ENCODE results near the gene TMEM61.

The TMEM61 gene

GRCh38 chr1:55038974-55039341 lies 58.5 kb downstream of the TMEM61 start:
- no peak for DNase-seq (ENCODE audit: extremely low read depth, insufficient read length)
- Histone ChIP-seq H3K4me3 (replicated peaks; ENCODE audit: low read depth, low read length) (no peak overlapping the region), H3K36me3 (ENCODE audit: control insufficient read depth, insufficient read depth, low read length) (no peaks in the 10 kb centered on the region), H3K27me3 (replicated peaks; ENCODE audit: control insufficient read depth, insufficient read depth, low read length) (peaks cover 3% of the 10 kb centered on the region)
- no peak for TF ChIP-seq CTCF (IDR thresholded peaks at IDR 0.05; ENCODE audit: insufficient read depth, low read length, poor library complexity, severe bottlenecking)

- Histone ChIP-seq H3K36me3 (ENCODE audit: control insufficient read depth, insufficient read depth, low read length) (no peaks in the 10 kb centered on the region), H3K27me3 (replicated peaks; ENCODE audit: control insufficient read depth, insufficient read depth, low read length) (peaks cover 3% of the 10 kb centered on the region), H3K4me3 (replicated peaks; ENCODE audit: low read depth, low read length) (no peak within 1 kb of the TSS)
- TF ChIP-seq CTCF (IDR thresholded peaks at IDR 0.05; ENCODE audit: insufficient read depth, low read length, poor library complexity, severe bottlenecking): no peak
- no peak for DNase-seq (ENCODE audit: extremely low read depth, insufficient read length)
Observed at GRCh38 chr1:55039342-55040082, 59.1 kb downstream of the TMEM61 start, which contains the start of gene PCSK9. TSS of gene PCSK9 (plus strand) at chr1:55039548. CDS start at chr1:55039838, 290 bp downstream.

- no peak for TF ChIP-seq CTCF (IDR thresholded peaks at IDR 0.05; ENCODE audit: insufficient read depth, low read length, poor library complexity, severe bottlenecking)
- H3K36me3 ChIP-seq (ENCODE audit: control insufficient read depth, insufficient read depth, low read length): no peaks in the 10 kb centered on the region
- peaks cover 3% of the 10 kb centered on the region for H3K27me3 ChIP-seq (replicated peaks; ENCODE audit: control insufficient read depth, insufficient read depth, low read length)
- no peak for DNase-seq (ENCODE audit: extremely low read depth, insufficient read length)
- H3K4me3 ChIP-seq (replicated peaks; ENCODE audit: low read depth, low read length): no peak overlapping the region
Observed at GRCh38 chr1:55040083-55040932, 59.9 kb downstream of the TMEM61 start.

- TF ChIP-seq CTCF (IDR thresholded peaks at IDR 0.05; ENCODE audit: insufficient read depth, low read length, poor library complexity, severe bottlenecking): no peak
- Histone ChIP-seq H3K36me3 (ENCODE audit: control insufficient read depth, insufficient read depth, low read length) (no peaks in the 10 kb centered on the region), H3K4me3 (replicated peaks; ENCODE audit: low read depth, low read length) (no peak overlapping the region), H3K27me3 (replicated peaks; ENCODE audit: control insufficient read depth, insufficient read depth, low read length) (peaks cover 3% of the 10 kb centered on the region)
- DNase-seq (ENCODE audit: extremely low read depth, insufficient read length): no peak
Observed at GRCh38 chr1:55040933-55041494, 60.6 kb downstream of the TMEM61 start.

- Histone ChIP-seq H3K27me3 (replicated peaks; ENCODE audit: control insufficient read depth, insufficient read depth, low read length) (peaks cover 3% of the 10 kb centered on the region), H3K36me3 (ENCODE audit: control insufficient read depth, insufficient read depth, low read length) (no peaks in the 10 kb centered on the region), H3K4me3 (replicated peaks; ENCODE audit: low read depth, low read length) (no peak overlapping the region)
- no peak for DNase-seq (ENCODE audit: extremely low read depth, insufficient read length)
- no peak for TF ChIP-seq CTCF (IDR thresholded peaks at IDR 0.05; ENCODE audit: insufficient read depth, low read length, poor library complexity, severe bottlenecking)
Observed at GRCh38 chr1:55041613-55042012, 61.2 kb downstream of the TMEM61 start.

All from GM06990 (cell line).